ENCODE results near the gene TP73.
"Not testable (repeated sequence)": the region's sequence is repeated elsewhere in the genome, so short reads cannot be mapped to it uniquely, and the experiment has no call there.

The TP73 gene

GRCh38 chr1:3744646-3745045, 92.3 kb downstream of the TP73 start:
- DNase-seq (ENCODE audit: low spot score): no peak

DNA sequence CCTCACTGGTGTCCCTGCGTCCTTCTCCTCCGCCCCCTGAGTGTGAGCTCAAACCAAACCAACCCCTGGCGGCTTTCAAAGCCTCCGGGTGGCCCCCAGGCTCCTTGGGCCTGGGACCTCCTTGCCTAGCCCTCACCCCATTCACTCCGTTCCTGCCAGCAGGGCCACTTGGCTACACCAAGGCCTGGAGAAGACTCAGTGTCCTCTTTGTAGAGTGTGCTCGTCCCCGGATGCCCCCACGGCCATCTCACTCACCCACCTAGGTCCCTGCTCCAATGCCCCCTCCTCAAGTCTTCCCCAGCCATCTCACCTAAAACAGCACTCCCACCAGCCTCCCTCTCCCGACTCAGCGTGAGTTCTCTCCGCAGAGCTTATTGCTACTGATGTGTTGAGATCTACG, 92.8 kb downstream of the TP73 start:
- no peak for DNase-seq (ENCODE audit: low spot score)

GRCh38 chr1:3745590-3746381, 93.5 kb downstream of the TP73 start:
- no peak for DNase-seq (ENCODE audit: low spot score)

- DNase-seq (ENCODE audit: low spot score): no peak
Measured at GRCh38 chr1:3746389-3746829, 94.1 kb downstream of the TP73 start.

- DNase-seq (ENCODE audit: low spot score): peak; percentile 63
Measured at GRCh38 chr1:3746830-3747521, 94.7 kb downstream of the TP73 start.

- no peak for DNase-seq (ENCODE audit: low spot score)
Measured at GRCh38 chr1:3747522-3747848, 95.2 kb downstream of the TP73 start.

DNA sequence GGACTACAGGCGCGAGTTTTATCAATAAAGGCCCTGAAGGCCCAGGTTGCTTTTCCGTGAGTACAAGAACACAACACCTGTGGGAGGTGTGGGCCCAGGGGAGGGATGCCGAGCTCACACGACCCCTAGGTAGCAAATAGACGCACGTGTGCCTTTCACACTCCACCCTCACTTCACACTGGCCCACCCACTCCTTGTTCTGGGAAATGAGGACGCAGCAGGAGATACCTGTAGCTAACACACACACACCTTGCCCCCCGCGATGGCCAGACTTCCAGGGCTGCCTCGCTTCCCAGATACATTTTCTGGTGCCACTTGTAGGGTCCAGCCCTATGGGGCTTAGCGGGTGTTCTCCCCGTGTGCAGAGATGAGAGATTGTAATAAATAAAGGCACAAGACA, 95.6 kb downstream of the TP73 start:
- DNase-seq (ENCODE audit: low spot score): no peak

- not testable (repeated sequence) for DNase-seq (ENCODE audit: low spot score)
Measured at GRCh38 chr1:3748316-3748900, 96.1 kb downstream of the TP73 start.

DNA sequence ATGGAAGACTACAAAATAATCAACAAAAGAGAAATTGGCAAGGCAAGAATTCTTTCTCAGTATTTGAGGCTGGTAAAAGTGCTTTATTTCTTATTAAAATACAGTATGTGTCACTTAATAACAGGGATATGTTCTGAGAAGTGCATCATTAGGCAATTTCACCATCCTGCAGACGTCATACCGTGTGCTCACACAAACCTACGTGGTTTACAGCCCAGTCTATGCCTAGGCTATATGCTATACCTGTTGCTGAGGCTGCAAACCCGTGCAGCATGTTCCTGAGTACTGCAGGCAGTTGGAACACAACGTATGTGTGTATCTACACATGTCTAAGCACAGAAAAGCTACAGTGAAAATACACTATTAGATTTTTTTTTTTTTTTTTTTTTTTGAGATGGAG, 97.2 kb downstream of the TP73 start:
- DNase-seq (ENCODE audit: low spot score): no peak

DNA sequence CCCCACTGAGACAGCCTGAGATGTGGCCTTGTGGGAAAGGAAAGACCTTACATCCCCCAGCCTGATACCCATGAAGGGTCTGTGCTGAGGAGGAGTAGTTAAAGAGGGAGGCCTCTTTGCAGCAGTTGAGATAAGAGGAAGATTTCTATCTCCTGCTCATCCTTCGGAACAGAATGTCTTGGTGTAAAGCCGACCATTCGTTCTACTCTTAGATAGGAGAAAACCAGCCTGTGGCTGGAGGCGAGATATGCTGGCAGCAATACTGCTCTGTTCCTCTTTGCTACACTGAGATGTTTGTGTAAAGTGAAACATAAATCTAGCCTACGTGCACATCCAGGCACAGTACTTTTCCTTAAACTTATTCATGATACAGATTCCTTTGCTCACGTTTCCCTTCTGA, 98.4 kb downstream of the TP73 start:
- no peak for DNase-seq (ENCODE audit: low spot score)

DNA sequence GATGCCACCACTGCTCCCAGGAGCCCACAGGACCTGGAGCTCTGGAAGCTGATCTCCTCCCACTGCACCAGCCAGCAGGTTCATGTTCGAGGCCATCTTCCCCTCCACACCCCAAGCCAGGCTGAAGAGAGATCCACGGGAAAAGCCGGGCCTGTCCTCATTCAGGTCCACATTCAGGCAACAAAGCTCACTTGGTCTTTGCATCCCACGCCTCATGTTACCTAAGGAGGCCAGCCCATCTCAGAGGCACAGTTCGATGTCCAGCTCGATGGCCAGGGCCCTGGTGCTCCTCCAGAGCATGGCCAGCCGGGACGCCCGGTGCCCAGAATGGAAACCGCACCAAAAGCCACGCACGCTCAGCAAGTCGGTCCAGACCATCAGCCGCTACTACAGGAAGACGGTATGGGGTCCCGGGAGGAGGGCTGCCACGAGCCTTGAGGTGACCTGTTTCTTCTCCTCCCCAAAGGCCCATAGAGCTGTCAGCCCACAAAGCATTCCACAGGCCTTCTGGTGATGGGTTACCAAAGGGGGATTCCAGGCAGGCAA, 100.2 kb downstream of the TP73 start, which contains the start of gene CCDC27:
CCDC27 (plus strand) TSS at position 51 of the 546 bp plus-strand sequence; CDS start at position 83, 32 bp downstream.
- no peak for DNase-seq (ENCODE audit: low spot score)

DNA sequence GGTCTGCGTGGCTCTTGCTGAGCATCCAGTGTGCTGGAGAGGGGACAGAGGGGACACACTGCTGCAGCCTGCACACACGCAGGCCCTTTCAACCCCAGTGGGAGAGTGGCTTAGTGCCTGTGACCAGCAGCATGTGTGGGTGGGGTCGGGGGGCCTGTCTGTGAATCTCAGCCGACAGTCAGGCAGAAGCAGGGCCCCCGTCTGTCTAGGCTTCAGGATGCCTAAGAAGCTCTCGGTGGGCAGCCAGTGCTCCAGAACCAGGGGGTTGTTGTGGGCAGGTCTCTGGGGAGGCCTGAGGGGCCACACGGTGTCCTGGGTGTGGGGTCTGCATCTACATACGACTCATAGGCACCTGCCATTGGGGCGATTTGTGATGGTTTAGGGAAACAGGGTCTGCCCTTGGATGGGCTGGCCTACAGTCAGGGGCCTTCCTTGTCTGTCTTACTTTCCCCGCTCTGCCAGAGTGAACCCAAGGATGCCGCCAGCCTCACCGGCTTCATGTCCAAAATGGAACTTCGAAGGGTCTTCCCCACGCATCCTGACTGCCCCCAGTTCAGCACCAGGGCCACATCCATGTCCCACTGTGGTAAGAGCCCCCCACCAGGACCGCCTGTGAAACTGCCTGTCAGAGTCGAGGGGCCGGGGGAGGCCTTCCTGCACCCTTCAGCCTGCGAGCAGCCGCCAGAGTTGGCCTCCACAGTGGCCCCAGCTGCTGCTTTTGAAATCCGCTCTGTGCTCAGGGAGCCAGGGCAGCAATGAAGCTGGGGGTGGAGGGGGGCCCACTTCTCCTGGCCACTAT, 101.5 kb downstream of the TP73 start:
- DNase-seq (ENCODE audit: low spot score): no peak

GRCh38 chr1:3756394-3756793, 104.1 kb downstream of the TP73 start:
- no peak for DNase-seq (ENCODE audit: low spot score)

DNA sequence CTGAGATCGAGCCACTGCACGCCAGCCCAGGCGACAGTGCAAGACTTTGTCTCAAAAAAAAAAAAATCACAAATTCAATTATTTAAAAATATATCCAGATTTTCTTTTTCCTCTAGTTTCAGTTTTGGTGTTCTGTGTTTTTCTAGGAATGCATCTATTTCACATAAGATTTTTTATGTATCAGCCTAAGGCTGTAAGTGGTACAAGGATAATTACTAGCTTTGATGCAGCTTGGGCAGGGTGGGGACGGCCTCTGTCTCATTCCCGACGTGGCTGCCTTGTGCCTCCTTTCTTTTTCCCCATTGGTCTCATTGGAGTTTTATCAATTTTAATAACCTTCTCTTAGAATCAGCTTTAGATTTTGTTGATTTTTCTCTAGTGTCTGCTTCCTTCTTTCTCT, 106.8 kb downstream of the TP73 start:
- DNase-seq (ENCODE audit: low spot score): no peak

DNA sequence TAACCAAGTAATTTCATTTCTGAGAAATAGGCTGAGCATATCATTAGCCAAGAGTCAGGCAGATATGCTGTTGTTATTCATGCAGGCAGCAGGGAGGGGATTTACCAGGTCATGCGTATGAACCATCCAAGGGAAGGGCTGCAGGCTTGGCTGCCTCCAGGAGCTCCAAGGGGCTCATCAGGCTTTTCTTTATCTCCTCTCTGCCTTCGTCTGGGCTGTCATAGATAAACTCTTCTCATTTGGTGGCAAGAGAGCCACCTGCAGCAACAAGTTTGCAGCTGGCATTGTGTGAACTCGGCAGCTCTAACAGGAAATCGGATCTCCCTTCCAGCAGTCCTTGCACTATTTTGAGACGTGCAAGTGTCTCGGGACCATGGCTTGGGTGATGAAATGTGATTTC, 107.5 kb downstream of the TP73 start:
- no peak for DNase-seq (ENCODE audit: low spot score)

DNA sequence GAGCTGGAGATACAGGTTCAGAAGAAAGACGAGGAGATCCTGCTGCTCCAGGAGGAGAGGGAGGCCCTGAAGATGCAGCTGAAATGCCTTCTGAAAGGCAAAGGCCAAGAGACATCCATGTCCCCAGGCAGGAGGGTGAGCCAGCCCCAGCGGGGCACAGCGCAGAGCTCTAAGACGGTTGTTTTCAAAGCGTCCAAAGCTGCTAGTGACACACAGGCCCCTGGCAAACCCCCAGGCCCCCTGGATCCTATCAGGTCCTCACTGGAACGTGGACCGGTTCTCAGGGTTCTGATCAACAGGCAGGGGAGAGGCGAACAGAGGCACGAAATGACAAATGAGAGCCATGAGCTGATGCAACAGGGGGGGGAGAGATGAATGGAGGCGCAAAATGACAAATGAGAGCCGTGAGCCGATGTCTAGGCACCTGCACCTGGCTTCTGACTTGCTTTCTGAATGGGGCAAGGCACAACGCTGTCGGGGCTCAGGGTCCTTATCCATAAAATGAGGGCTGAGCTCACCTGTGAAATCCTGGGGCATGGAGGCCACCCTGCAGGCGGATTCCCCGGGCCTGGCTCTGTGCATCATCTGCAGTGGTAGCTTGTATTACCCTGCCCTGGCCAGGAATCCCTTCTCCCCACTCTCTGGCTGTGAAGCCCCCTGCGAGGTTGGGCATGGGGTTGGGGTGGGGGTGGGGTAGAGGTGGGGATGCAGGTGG, 109.1 kb downstream of the TP73 start:
- no peak for DNase-seq (ENCODE audit: low spot score)

GRCh38 chr1:3762151-3762872, 110.0 kb downstream of the TP73 start:
- no peak for DNase-seq (ENCODE audit: low spot score)

DNA sequence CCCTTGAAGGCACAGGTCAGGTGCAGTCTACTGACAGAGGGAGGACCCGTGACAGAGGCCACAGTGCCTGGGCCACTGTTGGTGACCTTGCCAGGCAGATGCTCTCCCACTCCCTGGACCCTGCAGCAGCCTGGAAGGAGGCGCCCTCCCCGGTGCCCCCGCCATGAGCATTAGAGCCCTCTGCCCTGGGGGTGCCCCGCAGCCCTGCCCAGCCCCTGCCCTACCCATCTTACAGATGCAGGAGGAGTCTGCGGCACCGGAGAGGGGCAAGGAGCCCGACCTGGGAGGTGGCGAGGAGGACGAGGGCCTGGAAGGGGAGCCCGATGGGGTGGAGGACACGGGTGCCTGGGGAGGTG, 110.5 kb downstream of the TP73 start:
- DNase-seq (ENCODE audit: low spot score): no peak

DNA sequence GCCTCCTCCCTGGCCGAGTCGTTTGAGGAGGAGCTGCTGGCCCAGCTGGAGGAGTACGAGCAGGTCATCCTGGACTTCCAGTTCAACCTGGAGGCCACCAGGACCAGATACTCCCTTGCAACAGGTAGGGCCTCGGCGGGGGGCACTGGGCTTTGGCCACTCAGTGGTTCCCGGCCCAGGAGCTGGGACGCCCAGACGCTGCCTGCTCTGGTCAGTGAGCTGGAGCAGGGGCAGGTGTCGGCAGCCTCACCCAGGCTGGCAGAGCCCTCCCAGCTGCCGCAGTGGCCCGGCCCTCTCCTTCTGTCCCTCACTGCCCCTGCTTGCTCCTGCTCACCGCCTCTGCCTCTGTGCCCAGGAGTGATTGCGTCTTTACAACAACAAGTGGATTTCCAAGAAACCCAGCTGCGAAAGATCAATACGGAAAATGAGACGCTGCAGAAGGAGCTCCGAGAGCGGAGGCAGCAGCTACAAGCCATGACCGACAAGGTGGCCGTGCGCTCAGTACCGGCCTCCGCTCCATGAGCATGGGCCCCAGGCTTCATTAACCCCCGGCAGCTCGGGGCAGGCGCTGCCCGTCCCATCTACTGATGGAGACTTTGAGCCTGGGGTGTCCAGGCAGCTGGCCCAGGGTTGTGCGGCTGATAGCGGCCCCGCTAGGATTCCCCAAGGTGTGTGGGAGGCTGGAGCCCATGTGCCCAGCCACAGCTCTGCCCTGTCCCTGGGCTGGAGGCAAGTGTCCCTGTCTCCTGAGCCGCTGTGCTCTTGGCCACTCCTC, 111.2 kb downstream of the TP73 start:
- DNase-seq (ENCODE audit: low spot score): no peak

DNA sequence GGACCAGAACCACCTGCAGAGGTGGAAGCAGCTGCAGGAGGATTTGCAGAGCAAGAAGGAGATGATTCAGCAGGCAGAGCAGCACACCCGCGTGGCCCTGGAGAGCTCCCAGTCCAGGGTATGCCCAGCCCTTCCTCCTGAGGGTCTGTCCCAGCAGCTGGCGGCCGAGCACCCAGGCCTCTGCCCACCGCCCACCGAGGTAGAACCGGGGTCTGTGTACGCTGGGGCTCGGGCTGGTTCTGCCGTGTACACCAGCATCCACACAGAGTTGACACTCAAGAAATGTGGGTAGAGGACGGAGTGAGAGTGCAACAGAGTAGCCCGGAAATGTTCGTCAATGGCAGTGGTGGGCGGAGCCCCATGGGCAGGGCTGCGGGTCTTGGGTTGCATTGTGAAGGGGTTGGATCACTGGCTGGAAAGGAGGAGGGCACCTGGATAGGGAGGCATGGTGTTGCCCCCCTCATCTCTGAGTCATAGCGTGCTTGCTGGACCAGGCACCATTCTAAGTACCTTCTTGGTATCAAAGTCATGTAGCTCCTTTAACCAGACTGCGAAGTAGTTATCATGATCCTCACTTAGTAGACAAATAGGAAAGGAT, 115.1 kb downstream of the TP73 start:
- no peak for DNase-seq (ENCODE audit: low spot score)
